ENCODE data around the gene LAMC3. TPM values are rescaled to one million over a fixed set of nuclear protein-coding genes. Genes with fewer than 3 reads are reported as not detected.

LAMC3 gene
- polyA plus RNA-seq, 1 donor from 2014 or later: 0.04 TPM

- H3K27me3 ChIP-seq (ENCODE audit: insufficient read depth, low read depth, low read length): no peaks in the 10 kb centered on the region
Observed at GRCh38 chr9:131051592-131052517, 42.9 kb downstream of the LAMC3 start.

DNA sequence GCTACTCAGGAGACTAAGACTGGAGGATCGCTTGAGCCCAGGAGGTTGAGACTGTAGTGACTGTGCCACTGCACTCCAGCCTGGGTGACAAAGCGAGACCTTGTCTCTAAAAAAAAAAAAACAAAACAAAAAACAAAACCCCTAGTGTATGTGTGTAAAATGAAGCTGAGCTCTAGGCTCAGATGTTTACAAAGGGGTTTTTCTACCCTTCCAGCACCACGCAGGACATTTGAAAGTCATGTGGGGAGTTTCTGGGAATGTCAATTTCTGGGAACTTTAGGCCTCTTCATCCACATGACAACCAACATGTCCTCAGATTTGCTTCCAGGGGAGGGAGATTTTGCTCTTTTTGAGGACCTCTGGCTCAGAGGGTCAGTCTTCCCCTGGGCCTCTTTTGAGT, 44.9 kb downstream of the LAMC3 start:
- Histone ChIP-seq H3K79me2 (replicated peaks; ENCODE audit: insufficient read depth, low read length) (no peaks in the 10 kb centered on the region), H3K4me3 (ENCODE audit: low read length) (no peak overlapping the region), H3K27ac (ENCODE audit: low read length) (no peak overlapping the region), H3K4me2 (ENCODE audit: low read length) (no peak overlapping the region), H3F3A (ENCODE audit: insufficient read depth, low read length, poor library complexity, severe bottlenecking) (no peaks in the 10 kb centered on the region), H3K9me3 (ENCODE audit: low read length) (no peaks in the 10 kb centered on the region), H3K9ac (ENCODE audit: low read length) (no peak overlapping the region), H4K20me1 (ENCODE audit: insufficient read depth) (no peaks in the 10 kb centered on the region), H2AFZ (ENCODE audit: low read depth, low read length) (no peak overlapping the region), H3K9me2 (ENCODE audit: insufficient read depth, low read length) (no peaks in the 10 kb centered on the region), H3K36me3 (ENCODE audit: insufficient read depth, low read length) (no peaks in the 10 kb centered on the region), H3K27me3 (ENCODE audit: insufficient read depth, low read depth, low read length) (no peaks in the 10 kb centered on the region)
- TF ChIP-seq TAF1 (IDR thresholded peaks at IDR 0.05; ENCODE audit: low read depth): no peak
- TF ChIP-seq SMC3 (conservative IDR thresholded peaks at IDR 0.05; ENCODE audit: poor library complexity): no peak
- no peak for TF ChIP-seq EZH2 (IDR thresholded peaks at IDR 0.05; ENCODE audit: borderline replicate concordance, insufficient read depth, low read length, poor library complexity, severe bottlenecking)
- TF ChIP-seq MXI1 (conservative IDR thresholded peaks at IDR 0.05; ENCODE audit: poor library complexity, severe bottlenecking): no peak
- TF ChIP-seq CTCF (IDR thresholded peaks at IDR 0.05; ENCODE audit: poor library complexity, severe bottlenecking): no peak
- no peak for TF ChIP-seq RAD21 (conservative IDR thresholded peaks at IDR 0.05)
- no peak for TF ChIP-seq EP300 (conservative IDR thresholded peaks at IDR 0.05; ENCODE audit: poor library complexity, severe bottlenecking)

More at GRCh38 chr9:131051592-131052517, 42.9 kb downstream of the LAMC3 start:
- Histone ChIP-seq H3K36me3 (ENCODE audit: insufficient read depth, low read length) (no peaks in the 10 kb centered on the region), H2AFZ (ENCODE audit: low read depth, low read length) (no peak overlapping the region), H3K27ac (ENCODE audit: low read length) (no peak overlapping the region), H3F3A (ENCODE audit: insufficient read depth, low read length, poor library complexity, severe bottlenecking) (no peaks in the 10 kb centered on the region), H3K9me3 (ENCODE audit: low read length) (no peaks in the 10 kb centered on the region), H3K9ac (ENCODE audit: low read length) (no peak overlapping the region), H3K9me2 (ENCODE audit: insufficient read depth, low read length) (no peaks in the 10 kb centered on the region), H4K20me1 (ENCODE audit: insufficient read depth) (no peaks in the 10 kb centered on the region), H3K4me2 (ENCODE audit: low read length) (no peak overlapping the region), H3K79me2 (replicated peaks; ENCODE audit: insufficient read depth, low read length) (no peaks in the 10 kb centered on the region), H3K4me3 (ENCODE audit: low read length) (no peak overlapping the region)
- TF ChIP-seq CTCF (IDR thresholded peaks at IDR 0.05; ENCODE audit: poor library complexity, severe bottlenecking) (no peak), MXI1 (conservative IDR thresholded peaks at IDR 0.05; ENCODE audit: poor library complexity, severe bottlenecking) (no peak), TAF1 (IDR thresholded peaks at IDR 0.05; ENCODE audit: low read depth) (no peak), POLR2AphosphoS5 (IDR thresholded peaks at IDR 0.05) (no peak), SMC3 (conservative IDR thresholded peaks at IDR 0.05; ENCODE audit: poor library complexity) (no peak), REST (IDR thresholded peaks at IDR 0.05; ENCODE audit: borderline replicate concordance) (no peak), EP300 (conservative IDR thresholded peaks at IDR 0.05; ENCODE audit: poor library complexity, severe bottlenecking) (no peak)

All from neural cell (in vitro differentiated cells).